OCI-LY7 (cell line): ENCODE data around the gene RXRB. TPM values are rescaled to one million over a fixed set of nuclear protein-coding genes. Genes with fewer than 3 reads are reported as not detected.

Experiments used
- BruUV-seq: library from RNA; stranded (reverse); fragments of 400-500 nt; replicated peaks from 2 replicates; lab custom pipeline; 2021; lab: Mats Ljungman, UMichigan
- CTCF ChIA-PET: fragments of 300-600 bp; sonication (Branson Sonifier 250); formaldehyde crosslinking; loops from one replicate; lab custom pipeline; 2022; ENCODE audit warnings: antibody characterized with exemption; ENCODE audit not compliant: unreplicated experiment; lab: Charles Lee
- POLR2A ChIA-PET: fragments of 300-600 bp; sonication (Branson Sonifier 250); formaldehyde crosslinking; loops from one replicate; lab custom pipeline; 2022; ENCODE audit warnings: antibody characterized with exemption; lab: Charles Lee
- DNase-seq: peaks from one replicate; pipeline ENCODE4 v3.0.0-alpha.2; 2015; ENCODE audit warnings: low spot score
- H2AFZ ChIP-seq: fragments of 200-600 bp; sonication (generic), shearing (Covaris generic); 2 replicates; pipeline ENCODE4 v1.6.1; 2014; ENCODE audit warnings: mild to moderate bottlenecking, antibody characterized with exemption, low read length, moderate library complexity
- H3K27ac ChIP-seq: fragments of 200-600 bp; sonication (generic); 2 replicates; pipeline ENCODE4 v1.5.1; 2014; ENCODE audit warnings: mixed run types, low read depth, mild to moderate bottlenecking, moderate library complexity, low read length, inconsistent platforms; ENCODE audit not compliant: poor library complexity, severe bottlenecking
- H3K36me3 ChIP-seq: fragments of 200-600 bp; sonication (generic); 2 replicates; pipeline ENCODE4 v1.6.1; 2014; ENCODE audit warnings: mild to moderate bottlenecking, antibody characterized with exemption, low read length, moderate library complexity, mixed read lengths; ENCODE audit not compliant: insufficient read depth
- H3K4me1 ChIP-seq: fragments of 200-600 bp; sonication (generic); 2 replicates; pipeline ENCODE4 v1.5.1; 2014; ENCODE audit warnings: mild to moderate bottlenecking, low read length; ENCODE audit not compliant: insufficient read depth, poor library complexity, severe bottlenecking
- H3K4me2 ChIP-seq: fragments of 200-600 bp; sonication (generic); 2 replicates; pipeline ENCODE4 v1.6.1; 2014; ENCODE audit warnings: mild to moderate bottlenecking, low read length
- H3K4me3 ChIP-seq: fragments of 200-600 bp; sonication (generic); 2 replicates; pipeline ENCODE4 v1.5.1; 2014; ENCODE audit warnings: mild to moderate bottlenecking, low read depth, low read length; ENCODE audit not compliant: poor library complexity, severe bottlenecking
- H3K79me2 ChIP-seq: fragments of 200-600 bp; sonication (generic); 2 replicates; pipeline ENCODE4 v1.6.1; 2016; ENCODE audit warnings: low read depth, mild to moderate bottlenecking, low read length, moderate library complexity, mixed read lengths; ENCODE audit not compliant: insufficient read depth
- H3K9me2 ChIP-seq: fragments of 200-600 bp; sonication (generic); 2 replicates; pipeline ENCODE4 v1.6.1; 2016; ENCODE audit warnings: mild to moderate bottlenecking, low read length, mixed read lengths; ENCODE audit not compliant: insufficient read depth
- H3K9me3 ChIP-seq: fragments of 200-600 bp; sonication (generic); 2 replicates; pipeline ENCODE4 v1.6.1; 2014; ENCODE audit warnings: mild to moderate bottlenecking, mixed run types, low read length, mixed read lengths
- H4K20me1 ChIP-seq: fragments of 200-600 bp; sonication (generic); 2 replicates; pipeline ENCODE4 v1.6.1; 2014; ENCODE audit warnings: mild to moderate bottlenecking, antibody characterized with exemption, low read length, moderate library complexity, mixed read lengths; ENCODE audit not compliant: insufficient read depth
- CTCF ChIP-seq: fragments of 200-600 bp; sonication (generic); conservative IDR thresholded peaks from 2 replicates; pipeline ENCODE4 v1.5.1; 2014; ENCODE audit warnings: mild to moderate bottlenecking, antibody characterized with exemption, low read length, moderate library complexity, mixed read lengths
- EZH2phosphoT487 ChIP-seq: fragments of 200-600 bp; sonication (generic); IDR thresholded peaks from 2 replicates; pipeline ENCODE4 v1.6.1; 2018; ENCODE audit warnings: low read depth, borderline replicate concordance, mild to moderate bottlenecking, mixed run types, antibody characterized with exemption, low read length, moderate library complexity, mixed read lengths
- intact Hi-C: fragments of 100-400 bp; cut with micrococcal nuclease; formaldehyde crosslinking; loops from one replicate; pipeline ENCODE4 v1.10.0; 2022; ENCODE audit not compliant: unreplicated experiment
- total RNA-seq, 2 experiments: library from RNA; depleted of rRNA in 1 of 2; stranded (reverse); fragments of >200 nt in 1 of 2; shearing (Covaris generic) in 1 of 2; gene quantifications; 2 replicates each; pipeline ENCODE4 v1.2.3, GENCODE V29; 2014 to 2022

Gene RXRB
- total RNA-seq, 2 experiments from 2014 or later = 32.5 to 47.3 TPM

- H3K79me2 ChIP-seq = peaks cover 28% of the 10 kb centered on the region; the same call in 1 of the 2 replicates
- peaks cover 57% of the 10 kb centered on the region for H3K4me1 ChIP-seq
- H4K20me1 ChIP-seq = no peaks in the 10 kb centered on the region
- TF ChIP-seq CTCF (no peak), EZH2phosphoT487 (no peak)
- CTCF ChIA-PET = no interaction called here
- intact Hi-C loops = loop anchor here (10.0 kb wide), 1 partner anchor 211 kb away; the partner anchor contains the start of genes CUTA and PHF1
- no peaks in the 10 kb centered on the region for H3K9me2 ChIP-seq
- no peak for DNase-seq
- H3K27ac ChIP-seq = peak overlapping the region; percentile 9
- no peak overlapping the region for H2AFZ ChIP-seq
- no peaks in the 10 kb centered on the region for H3K9me3 ChIP-seq
- H3K4me3 ChIP-seq = peak overlapping the region; percentile 78
- POLR2A ChIA-PET = no interaction called here
- BruUV-seq = no TSS peak
- peak overlapping the region; percentile 92 for H3K4me2 ChIP-seq
- peaks cover 24% of the 10 kb centered on the region for H3K36me3 ChIP-seq
Measured at GRCh38 chr6:33203443-33204164, 3.1 kb upstream of the RXRB start.

- Histone ChIP-seq H3K9me3 (no peaks in the 10 kb centered on the region), H3K27ac (no peak overlapping the region), H3K4me3 (no peak overlapping the region), H3K9me2 (no peaks in the 10 kb centered on the region), H3K79me2 (peaks cover 28% of the 10 kb centered on the region; the same call in 1 of the 2 replicates), H3K4me2 (no peak overlapping the region), H4K20me1 (no peaks in the 10 kb centered on the region), H2AFZ (no peak overlapping the region), H3K36me3 (peaks cover 27% of the 10 kb centered on the region), H3K4me1 (peaks cover 65% of the 10 kb centered on the region)
- no peak for DNase-seq
- intact Hi-C loops = loop anchor here (10.0 kb wide), 1 partner anchor 212 kb away; the partner anchor contains the start of genes CUTA and PHF1
- TF ChIP-seq CTCF (no peak), EZH2phosphoT487 (no peak)
- POLR2A ChIA-PET = no interaction called here
- CTCF ChIA-PET = no interaction called here
- no TSS peak for BruUV-seq
Measured at GRCh38 chr6:33202799-33203198, 2.3 kb upstream of the RXRB start.

GRCh38 chr6:33201935-33202334 is 1.5 kb upstream of the RXRB start:
- intact Hi-C loops = loop anchor here (2.0 to 10.0 kb wide), 2 partner anchors 71 to 213 kb away; partner anchors contain the start of genes CUTA, PHF1 and RPS18
- Histone ChIP-seq H3K4me2 (peak overlapping the region; percentile 100), H3K79me2 (peaks cover 28% of the 10 kb centered on the region; the same call in 1 of the 2 replicates), H3K9me2 (no peaks in the 10 kb centered on the region), H3K27ac (no peak overlapping the region), H3K4me3 (peak overlapping the region; percentile 96), H3K4me1 (peaks cover 63% of the 10 kb centered on the region), H3K9me3 (no peaks in the 10 kb centered on the region), H3K36me3 (peaks cover 36% of the 10 kb centered on the region), H4K20me1 (no peaks in the 10 kb centered on the region; the same call in 1 of the 2 replicates), H2AFZ (no peak overlapping the region)
- DNase-seq = no peak
- TF ChIP-seq CTCF (no peak), EZH2phosphoT487 (no peak)
- ChIA-PET CTCF (no interaction called here), POLR2A (no interaction called here)
- no TSS peak for BruUV-seq
